NB4 (cell line): ENCODE measurements around the gene THSD7B.

Experiments used
- DNase-seq: peaks from one replicate; pipeline ENCODE4 v3.0.0; 2010; ENCODE audit warnings: low read depth
- H3K4me3 ChIP-seq: one replicate; pipeline ENCODE4 v1.5.1; 2011; ENCODE audit warnings: mild to moderate bottlenecking, low read depth, low read length, moderate library complexity
- MYC ChIP-seq: IDR thresholded peaks from 2 replicates; pipeline ENCODE4 v1.6.1; 2011; ENCODE audit warnings: low read depth, low read length
- POLR2A ChIP-seq: IDR thresholded peaks from 2 replicates; pipeline ENCODE4 v1.6.1; 2011; ENCODE audit warnings: mild to moderate bottlenecking; ENCODE audit not compliant: insufficient read length; ENCODE audit errors: extremely low read depth
- TF ChIP-seq, protein P1 (sequence below): IDR thresholded peaks from 2 replicates; pipeline ENCODE4 v1.6.1; 2011; ENCODE audit warnings: low read depth, low read length
- TF ChIP-seq, protein P2 (sequence below): IDR thresholded peaks from one replicate; pipeline ENCODE4 v1.5.1; 2012; ENCODE audit warnings: low read depth, low read length

THSD7B gene

DNA sequence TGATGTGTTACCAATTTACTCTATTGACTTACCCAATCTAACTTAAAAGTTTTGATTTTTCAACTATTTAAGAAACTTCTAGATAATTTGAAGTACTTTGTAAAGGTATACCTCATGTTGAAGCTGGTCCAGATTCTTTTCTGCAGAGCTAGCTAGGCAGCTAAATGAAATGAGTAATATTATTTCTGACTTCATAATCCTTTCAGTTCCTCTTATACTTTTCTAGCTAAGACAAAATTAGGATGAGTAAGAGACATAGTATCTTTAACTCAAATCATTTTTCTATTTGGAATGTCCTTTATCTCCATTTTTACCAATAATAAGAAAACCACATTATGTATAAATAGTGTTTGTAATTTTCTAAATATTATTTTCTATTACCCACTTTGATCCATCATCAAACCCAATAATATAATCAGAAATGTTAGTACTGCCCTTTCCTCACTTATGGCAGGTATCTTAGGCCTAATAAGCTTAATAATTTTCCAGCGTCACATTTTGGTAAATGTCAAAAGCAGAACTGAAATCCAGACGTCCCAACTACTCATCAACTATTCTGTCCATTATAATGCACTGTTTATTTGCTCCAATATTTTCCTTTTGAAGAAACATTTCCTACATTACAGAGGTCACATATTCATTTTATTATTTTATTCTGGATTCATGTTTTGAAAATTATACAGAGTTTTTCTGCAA lies 456.6 kb downstream of the THSD7B start:
- no peak for DNase-seq
- no peak overlapping the region for H3K4me3 ChIP-seq
- TF ChIP-seq, protein P1, sequence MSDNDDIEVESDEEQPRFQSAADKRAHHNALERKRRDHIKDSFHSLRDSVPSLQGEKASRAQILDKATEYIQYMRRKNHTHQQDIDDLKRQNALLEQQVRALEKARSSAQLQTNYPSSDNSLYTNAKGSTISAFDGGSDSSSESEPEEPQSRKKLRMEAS = no peak
- TF ChIP-seq, protein P2, sequence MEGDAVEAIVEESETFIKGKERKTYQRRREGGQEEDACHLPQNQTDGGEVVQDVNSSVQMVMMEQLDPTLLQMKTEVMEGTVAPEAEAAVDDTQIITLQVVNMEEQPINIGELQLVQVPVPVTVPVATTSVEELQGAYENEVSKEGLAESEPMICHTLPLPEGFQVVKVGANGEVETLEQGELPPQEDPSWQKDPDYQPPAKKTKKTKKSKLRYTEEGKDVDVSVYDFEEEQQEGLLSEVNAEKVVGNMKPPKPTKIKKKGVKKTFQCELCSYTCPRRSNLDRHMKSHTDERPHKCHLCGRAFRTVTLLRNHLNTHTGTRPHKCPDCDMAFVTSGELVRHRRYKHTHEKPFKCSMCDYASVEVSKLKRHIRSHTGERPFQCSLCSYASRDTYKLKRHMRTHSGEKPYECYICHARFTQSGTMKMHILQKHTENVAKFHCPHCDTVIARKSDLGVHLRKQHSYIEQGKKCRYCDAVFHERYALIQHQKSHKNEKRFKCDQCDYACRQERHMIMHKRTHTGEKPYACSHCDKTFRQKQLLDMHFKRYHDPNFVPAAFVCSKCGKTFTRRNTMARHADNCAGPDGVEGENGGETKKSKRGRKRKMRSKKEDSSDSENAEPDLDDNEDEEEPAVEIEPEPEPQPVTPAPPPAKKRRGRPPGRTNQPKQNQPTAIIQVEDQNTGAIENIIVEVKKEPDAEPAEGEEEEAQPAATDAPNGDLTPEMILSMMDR = no peak
- TF ChIP-seq POLR2A (no peak), MYC (no peak)

DNA sequence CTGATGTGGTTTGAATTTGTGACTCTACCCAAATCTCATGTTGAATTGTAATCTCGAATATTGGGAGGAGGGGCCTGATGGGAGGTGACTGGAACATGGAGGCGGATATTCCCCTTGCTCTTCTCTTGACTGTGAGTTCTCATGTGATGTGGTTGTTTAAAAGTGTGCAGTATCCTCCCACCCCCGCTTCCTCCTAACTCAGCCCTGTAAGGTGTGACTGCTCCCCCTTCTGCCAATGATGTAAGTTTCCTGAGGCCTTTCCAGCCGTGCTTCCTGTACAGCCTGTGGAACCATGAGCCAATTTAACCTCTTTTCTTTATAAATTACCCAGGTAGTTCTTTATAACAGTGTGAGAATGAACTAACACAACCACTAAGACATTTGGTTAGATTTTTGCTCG lies 458.4 kb downstream of the THSD7B start:
- no peak overlapping the region for H3K4me3 ChIP-seq
- DNase-seq = no peak
- TF ChIP-seq POLR2A (no peak), MYC (no peak)
- TF ChIP-seq, protein P1 = no peak
- TF ChIP-seq, protein P2 = no peak

DNA sequence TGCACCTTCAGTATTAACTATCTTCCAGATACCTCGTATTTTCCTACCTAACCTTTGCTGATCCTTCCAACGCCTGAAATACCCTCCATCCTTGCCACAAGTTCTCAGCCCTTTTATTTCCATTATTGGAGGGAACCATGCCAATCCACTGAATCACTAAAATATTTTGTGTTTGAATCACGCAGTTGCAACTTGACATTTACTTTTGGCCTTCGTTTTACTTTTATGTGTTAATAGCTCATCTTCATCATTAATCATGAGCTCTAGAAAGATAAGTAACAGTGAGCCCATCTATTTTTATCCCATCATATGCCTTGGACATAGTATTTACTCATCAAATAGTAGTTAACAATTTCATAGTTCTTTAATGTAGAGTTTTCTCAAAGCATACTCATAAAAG lies 463.2 kb downstream of the THSD7B start:
- H3K4me3 ChIP-seq = no peak overlapping the region
- DNase-seq = no peak
- TF ChIP-seq POLR2A (no peak), MYC (no peak)
- TF ChIP-seq, protein P2 = no peak
- TF ChIP-seq, protein P1 = no peak

DNA sequence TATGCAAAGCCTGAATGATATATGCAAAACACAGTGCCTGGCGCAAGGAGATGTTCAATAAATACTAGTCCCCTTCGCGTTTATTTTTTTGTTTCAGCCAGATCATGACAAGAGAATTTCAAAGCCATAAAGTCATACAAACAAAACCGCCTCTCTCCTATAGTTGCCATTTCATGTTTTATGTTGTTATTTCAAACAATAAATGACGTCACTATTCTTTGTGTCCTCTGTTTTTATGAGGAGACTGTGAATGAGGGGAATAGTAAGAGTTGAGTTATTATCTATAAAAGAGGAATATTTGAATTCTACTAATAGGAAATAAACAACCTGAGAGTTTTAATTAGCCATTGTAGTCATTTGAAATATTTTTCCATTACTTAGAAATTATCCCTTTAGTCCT lies 464.5 kb downstream of the THSD7B start:
- no peak for DNase-seq
- TF ChIP-seq, protein P2 = no peak
- TF ChIP-seq POLR2A (no peak), MYC (no peak)
- TF ChIP-seq, protein P1 = no peak
- no peak overlapping the region for H3K4me3 ChIP-seq

GRCh38 chr2:137231628-137232027 lies 466.3 kb downstream of the THSD7B start:
- DNase-seq = no peak

More at GRCh38 chr2:137231628-137232027, 466.3 kb downstream of the THSD7B start:
- TF ChIP-seq, protein P2 = no peak
- TF ChIP-seq POLR2A (no peak), MYC (no peak)
- TF ChIP-seq, protein P1 = no peak
- H3K4me3 ChIP-seq = no peak overlapping the region
